ES-I3 (cell line): ENCODE measurements around the gene KLHL17.
"Not testable (repeated sequence)": the region's sequence is repeated elsewhere in the genome, so short reads cannot be mapped to it uniquely, and the experiment has no call there.

Experiments used
- H3K36me3 ChIP-seq: 2 replicates; pipeline ENCODE4 v1.6.1; 2013; ENCODE audit warnings: mild to moderate bottlenecking, low read length, control low read depth, moderate library complexity; ENCODE audit not compliant: insufficient read depth
- H3K4me1 ChIP-seq: 2 replicates; pipeline ENCODE4 v1.6.1; 2013; ENCODE audit warnings: mild to moderate bottlenecking, control low read depth, low read length; ENCODE audit not compliant: insufficient read depth
- H3K9ac ChIP-seq: 2 replicates; pipeline ENCODE4 v1.6.1; 2013; ENCODE audit warnings: low read depth, mild to moderate bottlenecking, low read length, moderate library complexity
- H3K9me3 ChIP-seq: 2 replicates; pipeline ENCODE4 v1.6.1; 2013; ENCODE audit warnings: mild to moderate bottlenecking, low read length, moderate library complexity; ENCODE audit not compliant: control insufficient read depth, insufficient read depth

KLHL17 gene

GRCh38 chr1:970242-970972 lies 10.0 kb downstream of the KLHL17 start:
- H3K9ac ChIP-seq = no peak overlapping the region
- H3K4me1 ChIP-seq = no peaks in the 10 kb centered on the region; the same call in 1 of the 2 replicates
- no peaks in the 10 kb centered on the region for H3K36me3 ChIP-seq
- H3K9me3 ChIP-seq = no peaks in the 10 kb centered on the region

DNA sequence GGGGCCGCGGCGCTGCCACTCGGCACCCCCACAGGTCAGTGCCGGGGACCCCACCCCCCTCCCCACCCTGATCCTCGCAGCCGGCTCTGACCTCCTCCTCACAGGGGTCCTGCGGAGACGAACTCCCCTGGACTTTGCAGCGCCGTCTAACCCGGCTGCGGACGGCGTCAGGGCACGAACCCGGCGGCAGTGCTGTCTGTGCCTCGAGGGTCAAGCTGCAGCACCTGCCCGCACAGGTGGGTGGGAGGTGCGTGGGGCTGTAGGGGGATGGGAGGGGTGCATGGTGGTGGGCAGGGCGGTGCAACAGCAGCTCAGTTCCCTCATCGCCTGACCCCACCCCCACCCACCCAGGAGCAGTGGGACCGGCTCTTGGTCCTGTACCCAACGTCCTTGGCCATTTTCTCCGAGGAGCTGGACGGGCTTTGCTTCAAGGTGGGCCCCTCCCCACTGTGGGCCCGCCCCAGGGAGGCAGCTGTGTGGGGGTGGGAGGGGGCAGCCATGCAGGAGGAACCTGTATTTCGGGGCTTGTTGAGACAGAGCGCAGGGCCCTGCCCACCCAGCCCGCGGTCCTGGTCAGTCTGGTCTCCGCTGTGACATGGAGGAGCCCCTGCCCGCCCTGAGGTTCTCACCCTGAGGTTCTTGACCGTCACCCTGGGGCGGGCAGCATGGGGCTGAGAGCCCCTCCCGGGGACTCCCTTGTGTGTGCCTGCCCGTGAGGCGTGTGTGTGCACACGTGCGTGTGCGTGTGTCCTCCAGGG lies 10.8 kb downstream of the KLHL17 start:
- no peaks in the 10 kb centered on the region; the same call in 1 of the 2 replicates for H3K4me1 ChIP-seq
- H3K9ac ChIP-seq = no peak overlapping the region
- H3K9me3 ChIP-seq = no peaks in the 10 kb centered on the region
- H3K36me3 ChIP-seq = no peaks in the 10 kb centered on the region

GRCh38 chr1:971751-972506 lies 11.5 kb downstream of the KLHL17 start:
- Histone ChIP-seq H3K36me3 (no peaks in the 10 kb centered on the region), H3K9me3 (no peaks in the 10 kb centered on the region), H3K9ac (no peak overlapping the region), H3K4me1 (no peaks in the 10 kb centered on the region)

- no peaks in the 10 kb centered on the region for H3K4me1 ChIP-seq
- H3K9ac ChIP-seq = no peak overlapping the region
- no peaks in the 10 kb centered on the region for H3K36me3 ChIP-seq
- no peaks in the 10 kb centered on the region for H3K9me3 ChIP-seq
These were observed 12.5 kb downstream of the KLHL17 start for GRCh38 chr1:972726-973458.

DNA sequence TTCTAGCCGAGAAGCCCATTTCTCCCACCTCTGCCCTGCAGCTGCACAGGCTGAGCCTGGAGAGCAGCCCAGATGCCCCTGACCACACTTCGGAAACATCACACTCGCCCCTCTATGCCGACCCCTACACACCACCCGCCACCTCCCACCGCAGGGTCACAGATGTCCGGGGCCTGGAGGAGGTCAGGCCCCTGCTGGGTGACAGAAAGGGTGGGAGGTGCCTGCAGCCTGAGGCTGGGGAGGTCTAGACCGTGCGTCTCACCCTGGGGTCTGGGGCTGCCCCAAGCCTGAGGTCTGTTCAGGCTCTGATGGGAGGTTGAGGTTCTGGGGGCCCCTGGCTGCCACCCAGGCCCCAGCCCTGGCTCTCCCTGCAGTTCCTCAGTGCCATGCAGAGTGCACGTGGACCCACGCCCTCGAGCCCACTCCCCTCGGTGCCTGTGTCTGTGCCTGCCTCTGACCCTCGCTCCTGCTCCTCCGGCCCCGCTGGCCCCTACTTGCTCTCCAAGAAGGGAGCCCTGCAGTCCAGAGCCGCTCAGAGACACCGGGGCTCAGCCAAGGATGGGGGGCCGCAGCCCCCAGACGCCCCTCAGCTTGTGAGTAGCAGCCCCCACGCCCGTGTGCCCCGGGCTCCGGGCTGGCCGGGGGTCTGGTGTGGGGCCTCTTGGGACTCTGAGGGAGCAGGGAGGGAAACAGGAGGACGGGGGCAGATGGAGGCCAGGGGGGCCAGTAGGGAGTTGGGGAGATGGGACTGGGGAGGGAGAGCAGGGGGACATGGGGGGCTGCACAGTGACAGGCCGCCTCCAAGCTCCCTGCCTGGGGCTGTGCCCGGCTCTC lies 13.3 kb downstream of the KLHL17 start:
- H3K9me3 ChIP-seq = no peaks in the 10 kb centered on the region

GRCh38 chr1:974293-974640 lies 13.9 kb downstream of the KLHL17 start:
- Histone ChIP-seq H3K36me3 (no peaks in the 10 kb centered on the region), H3K9me3 (no peaks in the 10 kb centered on the region), H3K4me1 (no peaks in the 10 kb centered on the region), H3K9ac (no peak overlapping the region)

More for the DNA sequence above, 13.3 kb downstream of the KLHL17 start:
- no peaks in the 10 kb centered on the region for H3K36me3 ChIP-seq
- no peak overlapping the region for H3K9ac ChIP-seq
- H3K4me1 ChIP-seq = no peaks in the 10 kb centered on the region

DNA sequence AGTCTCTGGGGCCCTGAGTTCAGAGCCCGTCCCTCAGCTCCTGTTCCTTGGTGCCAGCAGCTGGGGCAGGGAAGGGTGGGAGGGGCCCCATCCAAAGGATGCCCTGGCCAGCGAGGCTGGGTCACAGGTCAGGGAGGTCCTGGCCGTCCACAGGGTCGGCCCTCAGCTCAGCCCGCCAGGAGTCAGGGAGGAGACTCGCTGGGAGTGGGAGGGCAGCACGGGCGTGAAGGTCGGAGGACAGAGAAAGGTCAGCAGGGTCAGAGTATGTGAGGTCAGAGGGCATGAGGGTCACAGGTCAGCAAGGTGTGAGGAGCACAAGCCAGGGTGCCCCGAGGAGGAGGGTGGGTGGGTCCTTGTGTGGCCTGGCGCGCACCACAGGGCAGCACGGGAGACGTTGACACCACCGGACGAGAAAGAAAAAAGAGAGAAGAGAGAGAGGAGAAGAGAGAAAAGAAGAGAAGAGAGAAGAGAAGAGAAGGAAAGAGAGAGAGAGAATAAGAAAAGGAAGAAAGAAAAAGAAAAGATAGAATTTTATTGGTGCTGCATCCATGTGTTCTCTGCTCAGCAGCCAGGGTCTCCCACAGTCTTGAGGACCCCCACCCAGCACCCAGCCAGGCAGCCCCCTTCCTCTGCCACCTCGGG lies 14.4 kb downstream of the KLHL17 start:
- no peaks in the 10 kb centered on the region for H3K9me3 ChIP-seq
- H3K9ac ChIP-seq = no peak overlapping the region
- H3K4me1 ChIP-seq = no peaks in the 10 kb centered on the region
- H3K36me3 ChIP-seq = no peaks in the 10 kb centered on the region

- Histone ChIP-seq H3K9me3 (no peaks in the 10 kb centered on the region), H3K36me3 (no peaks in the 10 kb centered on the region), H3K9ac (no peak overlapping the region), H3K4me1 (no peaks in the 10 kb centered on the region)
These were observed 15.0 kb downstream of the KLHL17 start for GRCh38 chr1:975365-975764.

- no peaks in the 10 kb centered on the region for H3K36me3 ChIP-seq
- peak overlapping the region; percentile 6; the same call in 1 of the 2 replicates for H3K9ac ChIP-seq
- no peaks in the 10 kb centered on the region for H3K4me1 ChIP-seq
- no peaks in the 10 kb centered on the region for H3K9me3 ChIP-seq
These were observed 15.7 kb downstream of the KLHL17 start for GRCh38 chr1:975896-976683.

DNA sequence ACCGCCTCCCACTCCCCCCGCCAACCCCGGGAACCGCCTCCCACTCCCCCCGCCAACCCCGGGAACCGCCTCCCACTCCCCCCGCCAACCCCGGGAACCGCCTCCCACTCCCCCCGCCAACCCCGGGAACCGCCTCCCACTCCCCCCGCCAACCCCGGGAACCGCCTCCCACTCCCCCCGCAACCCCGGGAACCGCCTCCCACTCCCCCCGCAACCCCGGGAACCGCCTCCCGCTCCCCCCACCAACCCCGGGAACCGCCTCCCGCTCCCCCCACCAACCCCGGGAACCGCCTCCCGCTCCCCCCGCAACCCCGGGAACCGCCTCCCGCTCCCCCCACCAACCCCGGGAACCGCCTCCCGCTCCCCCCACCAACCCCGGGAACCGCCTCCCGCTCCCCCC lies 16.4 kb downstream of the KLHL17 start:
- not testable (repeated sequence) for H3K36me3 ChIP-seq

GRCh38 chr1:978069-978834 lies 17.9 kb downstream of the KLHL17 start:
- no peak overlapping the region for H3K9ac ChIP-seq
- H3K36me3 ChIP-seq = no peaks in the 10 kb centered on the region
- H3K4me1 ChIP-seq = no peaks in the 10 kb centered on the region
- H3K9me3 ChIP-seq = no peaks in the 10 kb centered on the region

More for the DNA sequence above, 16.4 kb downstream of the KLHL17 start:
- not testable (repeated sequence) for H3K9me3 ChIP-seq, H3K9ac ChIP-seq, H3K4me1 ChIP-seq
